ENCODE measurements around the gene CAPN14. TPM values are rescaled to one million over a fixed set of nuclear protein-coding genes. Genes with fewer than 3 reads are reported as not detected.

CAPN14 gene
- total RNA-seq, 4 donors from 2014 or later: not detected

GRCh38 chr2:31240381-31241365, 23.4 kb upstream of the CAPN14 start:
- peaks cover 38 to 48% of the 10 kb centered on the region in 2 donors for H3K4me1 ChIP-seq
- TF ChIP-seq CTCF (IDR thresholded peaks at IDR 0.05 in 4 of 5, conservative IDR thresholded peaks at IDR 0.05 in 1 of 5) (no peak), POLR2A (IDR thresholded peaks at IDR 0.05) (no peak)
- no peaks in the 10 kb centered on the region for H3K9me3 ChIP-seq
- no peaks in the 10 kb centered on the region for H3K27me3 ChIP-seq
- DNase-seq (peak; percentile 48 to 65), ATAC-seq (peak; percentile 60 to 70)
- intact Hi-C loops (cut with DNase I; ENCODE audit: low total_unique reads): loop anchor here (5.0 kb wide), 1 partner anchor 157 kb away; no protein-coding TSS in a partner anchor
- H3K36me3 ChIP-seq: no peaks in the 10 kb centered on the region
- H3K27ac ChIP-seq: peak overlapping the region; percentile 74 to 86 (median 80)
- no peak overlapping the region for H3K4me3 ChIP-seq
- in situ Hi-C loops (cut with MboI; ENCODE audit: low sequenced_read_pairs in 4 of 4): no loop called here

- Histone ChIP-seq H3K9me3 (no peaks in the 10 kb centered on the region), H3K27ac (peak overlapping the region; percentile 74 to 86 (median 80)), H3K4me3 (no peak overlapping the region), H3K27me3 (no peaks in the 10 kb centered on the region), H3K4me1 (peaks cover 41 to 51% of the 10 kb centered on the region in 2 donors), H3K36me3 (no peaks in the 10 kb centered on the region)
- intact Hi-C loops (cut with DNase I; ENCODE audit: low total_unique reads): loop anchor here (5.0 kb wide), 1 partner anchor 158 kb away; no protein-coding TSS in a partner anchor
- peak; percentile 88 to 91 for DNase-seq
- TF ChIP-seq CTCF (IDR thresholded peaks at IDR 0.05 in 4 of 5, conservative IDR thresholded peaks at IDR 0.05 in 1 of 5) (no peak), POLR2A (IDR thresholded peaks at IDR 0.05) (peak; percentile 25 to 32)
- ATAC-seq: peak; percentile 84 to 86
- in situ Hi-C loops (cut with MboI; ENCODE audit: low sequenced_read_pairs in 4 of 4): loop anchor here (10.0 kb wide), 1 partner anchor 95 kb away; no protein-coding TSS in a partner anchor
These were observed 22.4 kb upstream of the CAPN14 start for GRCh38 chr2:31239593-31240177.

GRCh38 chr2:31238906-31239592, 21.7 kb upstream of the CAPN14 start:
- in situ Hi-C loops (cut with MboI; ENCODE audit: low sequenced_read_pairs in 4 of 4): loop anchor here (10.0 kb wide), 1 partner anchor 96 kb away; no protein-coding TSS in a partner anchor
- DNase-seq (no peak), ATAC-seq (no peak)
- Histone ChIP-seq H3K4me3 (no peak overlapping the region), H3K36me3 (no peaks in the 10 kb centered on the region), H3K9me3 (no peaks in the 10 kb centered on the region), H3K27ac (peak overlapping the region; percentile 74 to 86 (median 80)), H3K4me1 (peaks cover 44 to 56% of the 10 kb centered on the region in 2 donors), H3K27me3 (no peaks in the 10 kb centered on the region)
- intact Hi-C loops (cut with DNase I; ENCODE audit: low total_unique reads): no loop called here
- no peak for TF ChIP-seq POLR2A (IDR thresholded peaks at IDR 0.05)
- TF ChIP-seq CTCF (IDR thresholded peaks at IDR 0.05 in 4 of 5, conservative IDR thresholded peaks at IDR 0.05 in 1 of 5): no peak

GRCh38 chr2:31238126-31238905, 21.0 kb upstream of the CAPN14 start:
- H3K27ac ChIP-seq: peak overlapping the region in 2 of 4 donors; percentile 85 to 86
- TF ChIP-seq CTCF (IDR thresholded peaks at IDR 0.05 in 4 of 5, conservative IDR thresholded peaks at IDR 0.05 in 1 of 5) (no peak), POLR2A (IDR thresholded peaks at IDR 0.05) (no peak)
- ATAC-seq (no peak), DNase-seq (no peak)
- H3K36me3 ChIP-seq: no peaks in the 10 kb centered on the region
- H3K4me1 ChIP-seq: peaks cover 44 to 58% of the 10 kb centered on the region in 2 donors
- intact Hi-C loops (cut with DNase I; ENCODE audit: low total_unique reads): no loop called here
- no peaks in the 10 kb centered on the region for H3K9me3 ChIP-seq
- H3K27me3 ChIP-seq: no peaks in the 10 kb centered on the region
- in situ Hi-C loops (cut with MboI; ENCODE audit: low sequenced_read_pairs in 4 of 4): loop anchor here (10.0 kb wide), 1 partner anchor 96 kb away; no protein-coding TSS in a partner anchor
- H3K4me3 ChIP-seq: no peak overlapping the region

All from gastrocnemius medialis (tissue), 4 donors.